HepG2 (cell line): ENCODE results near the gene HSDL2. TPM values are rescaled to one million over a fixed set of nuclear protein-coding genes. Genes with fewer than 3 reads are reported as not detected.

Experiments used
- AGO2 ChIP-seq: fragments of 200-400 bp; formaldehyde crosslinking; optimal IDR thresholded peaks from 2 replicates; pipeline ENCODE3; 2017; ENCODE audit warnings: mild to moderate bottlenecking, low read depth, low read length, moderate library complexity
- GRHL1 ChIP-seq: sonication (generic); formaldehyde crosslinking; conservative IDR thresholded peaks from 2 replicates; pipeline ENCODE4 v1.8.0; 2022; ENCODE audit warnings: missing genetic modification reagents
- HHEX ChIP-seq: IDR thresholded peaks from 2 replicates; pipeline ENCODE4 v1.6.1; 2016; ENCODE audit warnings: control low read depth
- IKZF4 ChIP-seq: sonication (generic); formaldehyde crosslinking; IDR thresholded peaks from 2 replicates; pipeline ENCODE4 v1.5.1; 2020; ENCODE audit warnings: borderline replicate concordance, mild to moderate bottlenecking, low read depth, missing genetic modification reagents; ENCODE audit errors: not compliant biosample characterization
- KIAA2018 ChIP-seq: sonication (generic); formaldehyde crosslinking; IDR thresholded peaks from 2 replicates; pipeline ENCODE4 v1.5.0; 2020; ENCODE audit warnings: mild to moderate bottlenecking, missing genetic modification reagents, borderline replicate concordance
- MEIS2 ChIP-seq: sonication (generic); formaldehyde crosslinking; IDR thresholded peaks from 2 replicates; pipeline ENCODE4 v1.9.0; 2021; ENCODE audit warnings: mild to moderate bottlenecking, missing genetic modification reagents
- NR1H2 ChIP-seq: sonication (generic); formaldehyde crosslinking; IDR thresholded peaks from 2 replicates; pipeline ENCODE4 v1.8.1; 2022; ENCODE audit warnings: low read depth, missing genetic modification reagents, borderline replicate concordance
- SCMH1 ChIP-seq: sonication (generic); formaldehyde crosslinking; IDR thresholded peaks from 2 replicates; pipeline ENCODE4 v1.9.0; 2021; ENCODE audit warnings: missing genetic modification reagents, mild to moderate bottlenecking, borderline replicate concordance
- SSRP1 ChIP-seq: IDR thresholded peaks from 2 replicates; pipeline ENCODE4 v1.6.1; 2016; ENCODE audit warnings: control low read depth
- SUZ12 ChIP-seq: fragments of 150-350 bp; IDR thresholded peaks from 2 replicates; pipeline ENCODE4 v1.6.1; 2014; ENCODE audit warnings: low read depth, low read length
- TIGD3 ChIP-seq: sonication (generic); formaldehyde crosslinking; IDR thresholded peaks from 2 replicates; pipeline ENCODE4 v1.5.1; 2020; ENCODE audit warnings: mild to moderate bottlenecking, missing genetic modification reagents, borderline replicate concordance
- ZKSCAN1 ChIP-seq: fragments of 150-350 bp; IDR thresholded peaks from 2 replicates; pipeline ENCODE4 v1.6.1; 2014; ENCODE audit warnings: low read length
- ZNF143 ChIP-seq: sonication (generic); formaldehyde crosslinking; IDR thresholded peaks from 2 replicates; pipeline ENCODE4 v1.4.0; 2020; ENCODE audit warnings: missing genetic modification reagents
- ZNF280B ChIP-seq: sonication (generic); formaldehyde crosslinking; IDR thresholded peaks from 2 replicates; pipeline ENCODE4 v1.5.0; 2020; ENCODE audit warnings: missing genetic modification reagents, mild to moderate bottlenecking, borderline replicate concordance
- ZNF468 ChIP-seq: sonication (generic); formaldehyde crosslinking; IDR thresholded peaks from 2 replicates; pipeline ENCODE4 v1.8.0; 2022; ENCODE audit warnings: mild to moderate bottlenecking, moderate library complexity, missing genetic modification reagents
- polyA plus RNA-seq, 8 experiments: library from polyadenylated mRNA; depleted of rRNA in 3 of 8; stranded (reverse) in 7 of 8; unstranded in 1 of 8; fragments of >200 nt; fragmentation: Illumina TruSeq in 4 of 8; extraction: Trizol in 4 of 8; gene quantifications; 2 replicates each; pipeline versions ENCODE4 v1.2.1 to v1.2.3, GENCODE V29; 2011 to 2016; ENCODE audit warnings: low read depth in 4 of 8, missing spikeins in 1 of 8, mixed read lengths in 1 of 8; ENCODE audit not compliant: insufficient read depth in 1 of 8
- total RNA-seq, 5 experiments: library from RNA; depleted of rRNA; stranded (reverse); fragments of >200 nt; fragmentation: Illumina TruSeq; extraction: Trizol; gene quantifications; 2 replicates each; pipeline ENCODE4 v1.2.3, GENCODE V29; 2016; ENCODE audit warnings: low read depth in 1 of 5

Gene HSDL2
- total and polyA plus RNA-seq, 2 of the 13 experiments (the other 11 are each of a cell fraction or from before 2014, with no cell fraction given), result 55.3 to 80.2 TPM

- no peak for TF ChIP-seq KIAA2018 (CRISPR knock-in tag)
- TF ChIP-seq NR1H2 (CRISPR knock-in tag), result no peak
- TF ChIP-seq IKZF4, result no peak
- no peak for TF ChIP-seq HHEX (CRISPR knock-in tag)
- TF ChIP-seq SSRP1 (CRISPR knock-in tag), result no peak
- TF ChIP-seq ZNF468, result no peak
- TF ChIP-seq ZNF280B (CRISPR knock-in tag), result no peak
- peak; percentile 65 for TF ChIP-seq AGO2
- TF ChIP-seq TIGD3 (CRISPR knock-in tag), result no peak
- no peak for TF ChIP-seq GRHL1
- no peak for TF ChIP-seq SUZ12
- peak; percentile 18; the same call in 1 of the 2 replicates for TF ChIP-seq MEIS2 (CRISPR knock-in tag)
- TF ChIP-seq ZNF143 (CRISPR knock-in tag), result no peak
- no peak for TF ChIP-seq SCMH1 (CRISPR knock-in tag)
- TF ChIP-seq ZKSCAN1, result no peak
These were observed at the start of gene HSDL2 (continued) for GRCh38 chr9:112380102-112380824.
